ENCODE measurements around the gene ZBED2. TPM values are rescaled to one million over a fixed set of nuclear protein-coding genes. Genes with fewer than 3 reads are reported as not detected.
A peak's percentile ranks its signal among the peaks of the same experiment; 100 is the strongest.

The ZBED2 gene
- polyA plus RNA-seq, 2 of the 4 experiments (the other 2 are of a cell fraction) = 0.48 to 1.9 TPM

DNA sequence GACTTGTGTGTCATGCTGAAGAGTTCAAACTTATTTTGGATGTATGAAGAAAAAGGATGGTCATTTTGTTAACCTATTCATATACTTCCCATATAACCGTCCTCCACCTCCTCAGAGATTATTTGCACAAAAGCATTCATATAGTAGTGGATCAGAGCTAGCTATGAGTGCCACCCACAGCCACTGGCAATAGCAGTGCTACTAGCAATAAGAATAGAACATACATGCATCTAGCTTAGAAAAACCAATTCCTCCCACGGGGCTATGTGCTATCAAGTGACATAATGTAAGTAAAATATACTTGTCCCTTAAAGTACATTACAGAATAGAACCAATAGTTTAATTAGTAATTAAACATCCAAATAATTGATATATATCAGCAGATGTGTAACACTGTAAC lies 10.3 kb upstream of the ZBED2 start:
- 50% methylated on average over 2 of the region's 2 CpGs for WGBS (ENCODE audit: missing lambda C conversion rate)
- POLR2A ChIA-PET = no interaction called here
- DNase-seq (ENCODE audit: low read depth in 1 of 2, low spot score in 1 of 2) = no peak

GRCh38 chr3:111605018-111605417 lies 9.9 kb upstream of the ZBED2 start:
- ChIA-PET CTCF (interaction anchor here (1.3 to 1.5 kb wide), 2 partner anchors 11 to 14 kb away, joined by 4 to 10 read pairs; no protein-coding TSS in a partner anchor), POLR2A (no interaction called here)
- Histone ChIP-seq H3K4me3 (no peak overlapping the region), H3K4me1 (peaks cover 27% of the 10 kb centered on the region), H3K4me2 (no peak overlapping the region), H3K9me3 (no peaks in the 10 kb centered on the region), H3K27ac (no peak overlapping the region)
- DNase-seq (ENCODE audit: low read depth in 1 of 2, low spot score in 1 of 2) (no peak), ATAC-seq (0 out of 6 replicates have a peak, but pooled peaks of 1 of the 2 experiments have one; percentile 34), FAIRE-seq (peak; percentile 54)
- no peak for TF ChIP-seq CEBPB (IDR thresholded peaks at IDR 0.05)
- TF ChIP-seq EHF (CRISPR knock-in tag; IDR thresholded peaks at IDR 0.05) = no peak
- TF ChIP-seq SMC3 (IDR thresholded peaks at IDR 0.05) = no peak

More for the DNA sequence above, 10.3 kb upstream of the ZBED2 start:
- CTCF ChIA-PET = interaction anchor here (1.3 to 1.5 kb wide), 2 partner anchors 11 to 14 kb away, joined by 4 to 10 read pairs; no protein-coding TSS in a partner anchor
- TF ChIP-seq, protein P1, sequence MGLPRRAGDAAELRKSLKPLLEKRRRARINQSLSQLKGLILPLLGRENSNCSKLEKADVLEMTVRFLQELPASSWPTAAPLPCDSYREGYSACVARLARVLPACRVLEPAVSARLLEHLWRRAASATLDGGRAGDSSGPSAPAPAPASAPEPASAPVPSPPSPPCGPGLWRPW (IDR thresholded peaks at IDR 0.05) = no peak
- TF ChIP-seq CBX2 (IDR thresholded peaks at IDR 0.05; ENCODE audit: borderline replicate concordance, low read depth) (no peak), HOXB5 (CRISPR knock-in tag; IDR thresholded peaks at IDR 0.05) (no peak), POLR2A (IDR thresholded peaks at IDR 0.05; ENCODE audit: low read length) (no peak), HDAC2 (IDR thresholded peaks at IDR 0.05) (no peak), POLR2AphosphoS2 (conservative IDR thresholded peaks at IDR 0.05; ENCODE audit: low read length) (no peak), CBX8 (IDR thresholded peaks at IDR 0.05) (no peak)
- H3K27ac ChIP-seq = no peak overlapping the region
- H3K4me1 ChIP-seq = peaks cover 27% of the 10 kb centered on the region
- H3K9me3 ChIP-seq = no peaks in the 10 kb centered on the region
- H3K4me2 ChIP-seq = no peak overlapping the region
- FAIRE-seq (no peak), ATAC-seq (no peak)
- H3K4me3 ChIP-seq = no peak overlapping the region

DNA sequence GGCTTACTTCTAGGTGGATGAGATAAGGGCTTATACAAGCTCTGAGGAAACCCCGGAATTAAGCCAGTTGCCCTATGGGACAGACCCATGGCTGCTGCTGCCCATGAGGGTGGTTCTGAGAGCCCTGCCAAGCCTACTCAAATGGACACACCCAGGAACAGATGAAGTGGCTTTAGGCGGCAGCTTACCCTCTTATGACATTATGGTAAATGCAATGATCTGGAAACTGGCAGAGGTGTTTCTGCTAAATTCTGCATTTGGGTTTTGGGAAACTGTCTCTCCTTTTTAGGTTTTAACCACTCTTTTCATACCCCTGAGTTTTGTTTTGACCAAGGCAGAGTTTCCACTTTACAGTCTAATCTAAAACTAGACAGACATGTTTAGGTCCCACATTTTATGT lies 9.0 kb upstream of the ZBED2 start:
- CTCF ChIA-PET = interaction anchor here (1.0 to 1.5 kb wide), 3 partner anchors 10 to 87 kb away, joined by 3 to 4 read pairs (median 4); no protein-coding TSS in a partner anchor
- 91% methylated on average over 2 of the region's 2 CpGs for WGBS (ENCODE audit: missing lambda C conversion rate)
- H3K4me2 ChIP-seq = no peak overlapping the region
- DNase-seq (ENCODE audit: low read depth in 1 of 2, low spot score in 1 of 2) = no peak
- H3K9me3 ChIP-seq = no peaks in the 10 kb centered on the region
- H3K4me3 ChIP-seq = no peak overlapping the region
- no peak for TF ChIP-seq HDAC2 (IDR thresholded peaks at IDR 0.05)
- TF ChIP-seq RFX5 (IDR thresholded peaks at IDR 0.05) = no peak
- no peak for TF ChIP-seq ZC3H11A (IDR thresholded peaks at IDR 0.05)
- no peak for TF ChIP-seq KDM5A (IDR thresholded peaks at IDR 0.05)
- no peak for TF ChIP-seq CHD4 (IDR thresholded peaks at IDR 0.05; ENCODE audit: borderline replicate concordance)
- TF ChIP-seq JUNB (IDR thresholded peaks at IDR 0.05) = no peak
- TF ChIP-seq ZNF302 (CRISPR knock-in tag; IDR thresholded peaks at IDR 0.05) = no peak
- TF ChIP-seq ZSCAN20 (CRISPR knock-in tag; IDR thresholded peaks at IDR 0.05) = no peak
- TF ChIP-seq RNF2 (IDR thresholded peaks at IDR 0.05; ENCODE audit: borderline replicate concordance, low read depth) = no peak
- TF ChIP-seq HOXB5 (CRISPR knock-in tag; IDR thresholded peaks at IDR 0.05) = no peak
- TF ChIP-seq SREBF2 (IDR thresholded peaks at IDR 0.05) = no peak
- no peak for TF ChIP-seq PBX3 (IDR thresholded peaks at IDR 0.05)
- no peak for TF ChIP-seq RARB (CRISPR knock-in tag; IDR thresholded peaks at IDR 0.05)
- TF ChIP-seq HOXB13 (CRISPR knock-in tag; IDR thresholded peaks at IDR 0.05; ENCODE audit: low read depth) = no peak
- TF ChIP-seq HOXA7 (CRISPR knock-in tag; IDR thresholded peaks at IDR 0.05) = no peak
- no peak for TF ChIP-seq CHD2 (IDR thresholded peaks at IDR 0.05; ENCODE audit: low read length, partially characterized antibody)
- TF ChIP-seq ELK1 (IDR thresholded peaks at IDR 0.05; ENCODE audit: low read depth, low read length) = no peak
- no peak for ATAC-seq
- POLR2A ChIA-PET = no interaction called here
- H3K4me1 ChIP-seq = peaks cover 27% of the 10 kb centered on the region
- no peak for FAIRE-seq
- H3K27ac ChIP-seq = no peak overlapping the region
